ENCODE results near the gene GOLGB1.
A peak's percentile ranks its signal among the peaks of the same experiment; 100 is the strongest.
"Not testable (repeated sequence)": the region's sequence is repeated elsewhere in the genome, so short reads cannot be mapped to it uniquely, and the experiment has no call there.

Gene GOLGB1

GRCh38 chr3:121749276-121750086, at the start of gene GOLGB1:
TSS of gene GOLGB1 (minus strand) at chr3:121749741. CDS start at chr3:121730971, 18,770 bp downstream.
- peak; percentile 99 for DNase-seq

GRCh38 chr3:121796970-121797369, 47.4 kb upstream of the GOLGB1 start:
- DNase-seq: no peak

- DNase-seq: no peak
Observed at GRCh38 chr3:121794264-121794983, 44.9 kb upstream of the GOLGB1 start.

- DNase-seq: no peak
Observed at GRCh38 chr3:121793078-121793477, 43.5 kb upstream of the GOLGB1 start.

- DNase-seq: no peak
Observed at GRCh38 chr3:121786485-121786884, 36.9 kb upstream of the GOLGB1 start.

GRCh38 chr3:121782784-121783183, 33.2 kb upstream of the GOLGB1 start:
- not testable (repeated sequence) for DNase-seq

- DNase-seq: no peak
Observed at GRCh38 chr3:121781611-121782010, 32.1 kb upstream of the GOLGB1 start.

- DNase-seq: not testable (repeated sequence)
Observed at GRCh38 chr3:121775095-121775494, 25.6 kb upstream of the GOLGB1 start.

- no peak for DNase-seq
Observed at GRCh38 chr3:121769246-121769645, 19.7 kb upstream of the GOLGB1 start.

GRCh38 chr3:121768452-121768851, 18.9 kb upstream of the GOLGB1 start:
- no peak for DNase-seq

GRCh38 chr3:121759541-121760202, 10.1 kb upstream of the GOLGB1 start:
- DNase-seq: no peak

- DNase-seq: no peak
Observed at GRCh38 chr3:121758727-121759450, 9.3 kb upstream of the GOLGB1 start.

- no peak for DNase-seq
Observed at GRCh38 chr3:121757812-121758545, 8.4 kb upstream of the GOLGB1 start.

- no peak for DNase-seq
Observed at GRCh38 chr3:121757087-121757811, 7.7 kb upstream of the GOLGB1 start.

GRCh38 chr3:121752772-121753171, 3.2 kb upstream of the GOLGB1 start:
- no peak for DNase-seq

GRCh38 chr3:121752261-121752660, 2.7 kb upstream of the GOLGB1 start:
- DNase-seq: no peak

- no peak for DNase-seq
Observed at GRCh38 chr3:121750087-121750415, 510 bp upstream of the GOLGB1 start.

GRCh38 chr3:121748680-121749275, 763 bp downstream of the GOLGB1 start:
- no peak for DNase-seq

GRCh38 chr3:121747976-121748375, 1.6 kb downstream of the GOLGB1 start:
- no peak for DNase-seq

- DNase-seq: not testable (repeated sequence)
Observed at GRCh38 chr3:121743106-121743505, 6.4 kb downstream of the GOLGB1 start.

GRCh38 chr3:121740896-121741295, 8.6 kb downstream of the GOLGB1 start:
- no peak for DNase-seq

Measured in NCI-H1092 treated with DMSO at 0.1 percent for 48 hours (cell line).